ENCODE measurements around the gene NCAM2.

The NCAM2 gene

DNA sequence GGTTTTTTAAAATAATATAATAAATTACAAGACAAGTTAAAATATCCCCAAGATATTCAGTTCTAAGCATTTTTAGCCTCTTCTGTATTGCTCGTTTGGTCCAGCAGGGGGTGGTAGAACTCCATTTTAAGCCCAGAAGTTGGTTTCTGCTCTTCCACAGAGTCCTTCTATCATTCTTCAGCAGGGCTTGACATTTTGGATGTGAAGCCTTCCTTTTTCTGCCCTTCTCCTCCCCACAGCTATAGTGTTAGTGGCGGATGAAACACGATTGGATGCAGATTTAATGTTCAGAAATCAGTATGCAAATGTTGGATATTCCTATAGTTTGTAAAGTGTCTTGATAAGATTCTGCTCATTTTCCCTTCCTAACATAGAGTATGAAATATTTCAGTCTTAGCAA lies 1.4 kb downstream of the NCAM2 start:
- Mint-ChIP-seq H3K4me3 (peak overlapping the region; percentile 1), H3K27me3 (ENCODE audit: low read depth, poor library complexity) (peaks cover 37% of the 10 kb centered on the region), H3K27ac (no peak overlapping the region), H3K36me3 (ENCODE audit: low read depth) (no peaks in the 10 kb centered on the region), H3K9me3 (no peaks in the 10 kb centered on the region), H3K4me1 (peaks cover 6% of the 10 kb centered on the region)
- TF ChIP-seq CTCF (IDR thresholded peaks at IDR 0.05), result peak; percentile 89
- DNase-seq, result peak; percentile 56

- no peaks in the 10 kb centered on the region for H3K36me3 Mint-ChIP-seq (ENCODE audit: low read depth)
- peaks cover 34% of the 10 kb centered on the region for H3K27me3 Mint-ChIP-seq (ENCODE audit: low read depth, poor library complexity)
- no peaks in the 10 kb centered on the region for H3K9me3 Mint-ChIP-seq
- DNase-seq, result no peak
- TF ChIP-seq CTCF (IDR thresholded peaks at IDR 0.05), result no peak
- H3K4me1 Mint-ChIP-seq, result peaks cover 6% of the 10 kb centered on the region
- H3K27ac Mint-ChIP-seq, result no peak overlapping the region
- H3K4me3 Mint-ChIP-seq, result no peak overlapping the region
Measured at GRCh38 chr21:21000591-21001175, 2.5 kb downstream of the NCAM2 start.

DNA sequence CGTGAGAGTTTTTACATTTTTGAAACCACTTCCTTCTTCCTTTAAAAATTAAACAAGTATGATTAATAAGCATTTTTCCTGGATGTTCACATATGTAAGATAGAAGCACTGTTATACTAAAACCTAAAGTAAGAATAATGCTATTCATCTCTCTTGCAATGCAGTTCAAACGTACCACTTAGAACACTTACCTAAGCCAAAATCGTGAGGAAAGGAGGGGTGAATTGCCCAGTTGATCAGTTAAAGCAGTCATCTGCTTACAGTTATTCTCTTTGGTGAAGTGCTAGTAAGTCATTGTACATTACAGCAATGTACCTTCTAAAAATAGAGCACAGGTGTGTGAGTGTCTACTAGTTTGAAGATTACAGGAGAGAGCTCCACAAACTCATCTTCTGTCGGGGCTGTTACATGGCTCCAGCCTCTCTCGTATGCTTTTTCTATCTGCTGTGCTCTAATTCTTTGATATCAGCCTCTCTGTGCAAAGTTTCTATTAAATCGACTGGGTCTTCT lies 3.4 kb downstream of the NCAM2 start:
- Mint-ChIP-seq H3K36me3 (ENCODE audit: low read depth) (no peaks in the 10 kb centered on the region), H3K4me3 (no peak overlapping the region), H3K4me1 (peaks cover 6% of the 10 kb centered on the region), H3K9me3 (no peaks in the 10 kb centered on the region), H3K27ac (no peak overlapping the region), H3K27me3 (ENCODE audit: low read depth, poor library complexity) (peaks cover 32% of the 10 kb centered on the region)
- DNase-seq, result no peak
- TF ChIP-seq CTCF (IDR thresholded peaks at IDR 0.05), result no peak

DNA sequence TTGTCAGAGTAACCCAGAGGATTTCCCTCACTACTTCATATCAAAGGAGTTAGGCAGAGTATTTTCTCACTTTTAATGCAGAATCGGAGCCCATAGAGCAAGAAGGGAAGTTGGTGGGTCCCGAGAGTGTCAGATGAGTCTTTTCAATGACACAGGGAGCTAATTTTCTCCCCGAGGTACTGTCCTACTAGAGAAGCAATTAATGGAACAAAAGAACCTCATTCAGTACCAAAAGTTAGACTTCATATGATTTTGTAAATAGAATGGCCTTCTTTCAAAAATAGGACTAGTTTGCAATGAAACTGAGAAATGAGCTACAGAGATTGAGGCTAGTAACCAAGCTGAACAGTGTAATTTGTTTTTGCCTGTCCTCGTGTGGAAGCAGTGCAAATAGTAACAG lies 3.9 kb downstream of the NCAM2 start:
- Mint-ChIP-seq H3K4me3 (no peak overlapping the region), H3K27me3 (ENCODE audit: low read depth, poor library complexity) (peaks cover 28% of the 10 kb centered on the region), H3K4me1 (peaks cover 6% of the 10 kb centered on the region), H3K36me3 (ENCODE audit: low read depth) (no peaks in the 10 kb centered on the region), H3K27ac (no peak overlapping the region), H3K9me3 (no peaks in the 10 kb centered on the region)
- TF ChIP-seq CTCF (IDR thresholded peaks at IDR 0.05), result no peak
- no peak for DNase-seq

DNA sequence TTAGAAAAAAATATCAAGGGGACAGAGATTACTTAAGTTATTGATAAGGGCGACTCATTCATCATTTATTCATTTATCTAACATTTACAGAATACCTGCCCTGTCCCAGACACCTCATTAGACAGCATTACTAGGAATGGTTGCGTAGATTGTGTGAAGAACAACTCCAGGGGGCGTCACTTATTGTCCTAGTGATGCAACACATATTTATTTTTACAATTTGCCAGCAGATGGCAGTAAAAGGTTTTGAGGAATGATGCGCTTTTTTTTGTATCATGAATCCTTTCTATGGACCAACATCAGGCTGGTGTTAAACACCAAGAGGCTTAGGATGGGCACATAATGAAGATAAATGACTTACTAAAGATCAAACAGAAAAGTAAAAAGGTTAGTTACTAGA lies 5.5 kb downstream of the NCAM2 start:
- H3K4me3 Mint-ChIP-seq, result no peak overlapping the region
- no peaks in the 10 kb centered on the region for H3K36me3 Mint-ChIP-seq (ENCODE audit: low read depth)
- H3K9me3 Mint-ChIP-seq, result no peaks in the 10 kb centered on the region
- peaks cover 3% of the 10 kb centered on the region for H3K4me1 Mint-ChIP-seq
- peaks cover 22% of the 10 kb centered on the region for H3K27me3 Mint-ChIP-seq (ENCODE audit: low read depth, poor library complexity)
- peak; percentile 44 for TF ChIP-seq CTCF (IDR thresholded peaks at IDR 0.05)
- no peak overlapping the region for H3K27ac Mint-ChIP-seq
- DNase-seq, result peak; percentile 11

DNA sequence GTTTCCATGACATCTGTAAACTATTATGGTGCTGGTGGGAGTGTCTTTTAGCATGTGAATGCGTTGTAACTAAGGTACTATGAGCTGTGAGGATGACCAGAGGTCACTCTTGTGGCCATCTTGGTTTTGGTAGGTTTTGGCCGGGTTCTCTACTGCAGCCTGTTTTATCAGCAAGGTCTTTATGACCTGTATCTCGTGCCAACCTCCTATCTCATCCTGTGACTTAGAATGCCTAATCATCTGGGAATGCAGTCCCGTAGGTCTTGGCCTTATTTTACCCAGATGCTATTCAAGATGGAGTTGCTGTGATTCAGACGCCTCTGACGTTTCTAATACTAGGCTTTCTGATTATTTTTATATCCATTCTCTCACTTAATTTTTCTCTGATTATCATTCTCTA lies 9.4 kb downstream of the NCAM2 start:
- H3K27ac Mint-ChIP-seq, result no peak overlapping the region
- H3K27me3 Mint-ChIP-seq (ENCODE audit: low read depth, poor library complexity), result peaks cover 3% of the 10 kb centered on the region
- H3K4me3 Mint-ChIP-seq, result no peak overlapping the region
- TF ChIP-seq CTCF (IDR thresholded peaks at IDR 0.05), result no peak
- H3K4me1 Mint-ChIP-seq, result no peaks in the 10 kb centered on the region
- no peaks in the 10 kb centered on the region for H3K36me3 Mint-ChIP-seq (ENCODE audit: low read depth)
- DNase-seq, result no peak
- H3K9me3 Mint-ChIP-seq, result no peaks in the 10 kb centered on the region
